Stimulated activated memory B cell treated with anti-CD40 and anti-IgM and Interleukin-4, amounts not matched to agents 10 μg/mL and 1 μg/mL and 100 μg/mL, for 72 hours (primary cell): Measurements from ENCODE around the gene RPL38.

Source experiments
- ATAC-seq: fragments of 150-1000 bp; cut with Tn5 transposase; 2 replicates; pipeline ENCODE4 v1.10.0; 2021
- H3K27ac Mint-ChIP-seq: one replicate; pipeline ENCODE4 v1.8.0; 2022; ENCODE audit warnings: mild to moderate bottlenecking, mixed read lengths
- H3K27me3 Mint-ChIP-seq: one replicate; pipeline ENCODE4 v1.8.0; 2022; ENCODE audit warnings: mixed read lengths
- H3K36me3 Mint-ChIP-seq: one replicate; pipeline ENCODE4 v1.8.0; 2022; ENCODE audit warnings: mixed read lengths
- H3K4me1 Mint-ChIP-seq: one replicate; pipeline ENCODE4 v1.8.0; 2022; ENCODE audit warnings: mixed read lengths
- H3K4me3 Mint-ChIP-seq: one replicate; pipeline ENCODE4 v1.8.0; 2022; ENCODE audit warnings: mild to moderate bottlenecking, moderate library complexity, mixed read lengths
- H3K9me3 Mint-ChIP-seq: one replicate; pipeline ENCODE4 v1.8.0; 2022; ENCODE audit warnings: mixed read lengths

RPL38 gene

DNA sequence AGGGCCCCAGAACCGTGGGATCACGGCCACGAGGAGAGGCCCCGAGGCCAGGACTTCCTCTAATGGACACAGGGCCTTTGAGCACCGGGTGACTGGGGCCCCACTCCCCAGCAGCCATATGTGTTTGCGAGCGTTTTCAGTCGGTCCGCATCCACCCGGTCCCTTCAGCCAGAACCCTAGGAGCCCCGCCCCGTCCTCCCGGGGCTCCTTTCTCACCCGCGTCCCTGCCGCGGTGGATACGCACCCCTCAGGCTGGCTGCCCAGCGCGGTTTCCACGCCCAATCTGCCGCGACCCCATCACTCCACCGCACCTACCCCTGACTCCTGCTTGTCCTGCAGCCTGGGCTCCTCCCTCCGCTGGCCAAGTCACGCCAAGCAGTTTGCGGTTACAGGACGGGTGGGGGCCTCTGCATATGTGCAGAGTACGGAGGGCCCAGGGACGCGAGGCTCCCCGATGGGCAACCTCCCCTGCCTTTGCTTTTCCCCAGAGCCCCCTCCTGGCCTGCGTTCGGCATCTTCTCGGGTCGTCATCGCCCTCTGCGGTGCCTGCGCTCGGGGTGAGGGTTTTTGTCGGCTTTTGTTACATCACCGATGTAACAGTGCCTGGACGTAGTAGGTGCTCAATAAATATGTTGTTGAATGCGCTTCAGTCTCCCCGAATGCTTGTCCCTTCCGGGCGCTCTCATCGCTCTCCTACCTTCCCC, 8.9 kb downstream of the RPL38 start:
- Mint-ChIP-seq H3K27me3 (no peaks in the 10 kb centered on the region), H3K4me1 (peaks cover 81% of the 10 kb centered on the region), H3K27ac (peak overlapping the region; percentile 69), H3K9me3 (no peaks in the 10 kb centered on the region), H3K36me3 (peaks cover 33% of the 10 kb centered on the region), H3K4me3 (peak overlapping the region; percentile 78)
- ATAC-seq: no peak

DNA sequence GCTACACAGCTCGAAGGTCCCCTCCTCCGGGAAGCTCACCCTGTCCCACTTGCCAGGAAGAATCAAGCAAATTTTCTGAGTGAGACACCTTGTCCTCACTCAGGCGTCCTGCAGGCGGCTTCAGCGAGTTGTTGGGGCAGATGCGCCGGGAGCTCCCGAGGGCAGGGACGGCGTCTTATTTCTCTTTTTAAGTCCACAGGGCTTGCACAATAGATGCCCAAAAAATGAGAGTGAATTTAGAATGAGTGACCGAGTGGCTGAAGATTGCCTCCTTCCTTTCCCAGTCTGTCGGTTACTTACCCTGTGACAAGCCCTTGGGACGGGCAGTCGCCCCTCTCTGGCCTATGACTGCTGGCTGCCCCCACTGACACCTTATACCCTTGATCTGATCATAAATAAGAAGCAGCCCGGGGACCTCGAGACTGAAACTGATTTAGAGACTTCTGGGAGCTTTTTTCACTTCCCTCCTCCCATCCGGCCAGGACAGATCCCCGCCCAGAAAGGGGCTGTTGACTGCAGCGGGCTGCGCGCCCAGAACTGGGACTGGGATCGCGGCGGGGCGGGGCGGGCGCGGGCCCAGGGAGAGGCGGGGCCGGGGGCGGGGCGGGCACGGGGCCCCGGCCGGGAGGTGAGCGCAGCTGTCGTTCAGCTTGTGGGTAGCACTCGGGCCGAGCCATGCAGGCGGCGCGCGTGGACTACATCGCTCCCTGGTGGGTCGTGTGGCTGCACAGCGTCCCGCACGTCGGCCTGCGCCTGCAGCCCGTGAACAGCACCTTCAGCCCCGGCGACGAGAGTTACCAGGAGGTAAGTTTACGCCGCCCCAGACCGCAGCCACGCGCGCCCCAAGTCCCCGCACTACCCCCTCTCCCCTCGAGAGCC, 9.7 kb downstream of the RPL38 start, which contains the start of gene TTYH2:
TSS of gene TTYH2 (plus strand) at position 659 of the 879 bp plus-strand sequence. CDS start at position 676, 17 bp downstream.
- H3K9me3 Mint-ChIP-seq: no peaks in the 10 kb centered on the region
- peak; percentile 88 for ATAC-seq
- H3K27me3 Mint-ChIP-seq: no peaks in the 10 kb centered on the region
- H3K4me1 Mint-ChIP-seq: peaks cover 75% of the 10 kb centered on the region
- H3K4me3 Mint-ChIP-seq: peak within 1 kb of the TSS; percentile 78
- H3K27ac Mint-ChIP-seq: peak within 1 kb of the TSS; percentile 69
- H3K36me3 Mint-ChIP-seq: peaks cover 28% of the 10 kb centered on the region

DNA sequence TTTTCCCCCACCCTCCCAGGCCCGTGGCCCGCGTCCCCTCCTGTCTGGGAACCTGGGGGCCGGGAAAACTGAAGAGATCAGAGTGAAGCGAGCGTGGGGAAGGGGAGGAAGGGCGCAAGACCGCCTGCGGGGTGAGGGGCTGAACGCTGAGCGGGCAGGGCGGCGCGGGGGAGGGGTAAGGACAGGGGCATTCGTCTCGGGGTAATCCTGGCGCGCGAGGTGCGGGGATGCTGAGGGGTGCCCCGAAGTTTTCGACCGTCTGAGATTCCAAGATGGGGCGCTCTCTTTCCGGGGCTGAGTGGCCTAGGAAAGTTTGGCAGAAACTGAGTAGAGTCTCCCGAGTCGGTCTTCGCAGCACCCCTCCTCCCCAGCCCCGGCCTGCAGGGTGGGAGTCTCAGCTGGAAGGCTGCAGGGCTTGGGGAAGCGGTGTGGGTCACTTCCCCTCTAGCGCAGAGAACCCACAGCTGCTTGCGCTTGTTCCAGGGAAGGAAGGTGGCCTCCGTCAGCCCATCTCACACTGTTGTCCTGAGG, 10.4 kb downstream of the RPL38 start:
- peak overlapping the region; percentile 69 for H3K27ac Mint-ChIP-seq
- peak overlapping the region; percentile 78 for H3K4me3 Mint-ChIP-seq
- H3K27me3 Mint-ChIP-seq: no peaks in the 10 kb centered on the region
- H3K9me3 Mint-ChIP-seq: no peaks in the 10 kb centered on the region
- H3K36me3 Mint-ChIP-seq: peaks cover 23% of the 10 kb centered on the region
- H3K4me1 Mint-ChIP-seq: peaks cover 69% of the 10 kb centered on the region
- ATAC-seq: no peak

DNA sequence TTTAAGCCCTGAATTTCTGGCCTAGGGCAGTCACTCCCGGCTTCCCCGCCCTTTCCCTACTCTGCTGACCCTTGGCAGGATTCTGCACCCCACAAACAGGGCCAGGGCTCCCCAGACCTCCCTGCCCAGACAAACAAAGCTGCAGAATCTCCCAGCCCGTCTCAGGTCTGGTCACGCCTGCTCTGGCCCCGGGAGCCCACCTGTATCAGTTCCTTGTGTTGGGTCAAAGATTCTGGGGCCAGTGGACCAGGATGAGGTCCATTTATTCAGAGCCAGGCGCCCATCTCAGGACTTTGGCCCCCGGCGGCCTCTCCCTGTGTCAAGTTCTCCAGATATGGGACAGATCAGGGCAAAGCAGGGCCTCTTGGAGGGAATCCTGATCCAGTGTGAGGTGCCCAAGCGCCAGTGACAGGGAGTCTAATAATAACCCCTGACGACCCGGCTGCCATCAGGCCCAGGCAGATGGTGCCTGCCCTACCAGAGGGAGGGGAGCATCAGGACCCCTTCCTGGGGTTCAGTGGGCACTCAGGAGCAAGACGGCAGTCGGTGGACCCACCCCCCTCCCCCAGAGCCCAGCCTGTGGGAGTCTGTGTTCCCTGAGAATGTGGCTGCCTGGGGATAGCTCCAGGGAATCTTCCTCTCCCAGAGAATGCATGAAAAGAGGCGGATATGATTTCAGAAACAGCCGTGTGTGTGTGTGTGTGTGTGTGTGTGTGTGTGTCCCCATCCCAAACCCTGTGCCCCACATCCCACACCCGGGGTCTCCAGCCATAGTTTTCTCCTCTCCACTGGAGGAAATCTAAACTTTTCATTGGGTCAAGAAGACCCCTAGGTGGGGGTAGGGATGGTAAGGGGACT, 11.2 kb downstream of the RPL38 start:
- Mint-ChIP-seq H3K9me3 (peaks cover 2% of the 10 kb centered on the region), H3K27ac (peak overlapping the region; percentile 69), H3K4me1 (peaks cover 65% of the 10 kb centered on the region), H3K27me3 (no peaks in the 10 kb centered on the region), H3K36me3 (peaks cover 20% of the 10 kb centered on the region), H3K4me3 (peak overlapping the region; percentile 78)
- ATAC-seq: no peak

DNA sequence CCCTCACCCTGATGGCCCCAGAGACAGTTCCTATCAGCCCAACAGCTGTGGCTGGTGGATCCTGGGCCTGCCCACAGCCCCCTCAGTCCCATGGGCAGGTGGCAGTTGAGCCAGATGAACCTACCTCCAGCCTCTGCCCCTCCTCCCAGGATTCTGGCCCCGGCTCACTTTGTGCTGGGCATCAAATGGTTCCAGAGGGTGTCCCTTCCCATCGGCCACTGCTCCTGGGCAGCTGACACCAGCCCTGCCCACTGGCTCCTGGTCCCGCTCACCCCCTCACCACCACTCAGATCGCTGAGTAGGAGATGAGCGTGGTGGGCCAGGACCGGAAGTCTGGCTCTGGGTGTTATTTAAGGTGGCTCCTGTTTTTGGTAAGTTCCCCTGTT, 11.9 kb downstream of the RPL38 start:
- ATAC-seq: no peak
- peaks cover 3% of the 10 kb centered on the region for H3K9me3 Mint-ChIP-seq
- no peak overlapping the region for H3K4me3 Mint-ChIP-seq
- no peak overlapping the region for H3K27ac Mint-ChIP-seq
- peaks cover 19% of the 10 kb centered on the region for H3K36me3 Mint-ChIP-seq
- H3K4me1 Mint-ChIP-seq: peaks cover 62% of the 10 kb centered on the region
- no peaks in the 10 kb centered on the region for H3K27me3 Mint-ChIP-seq

DNA sequence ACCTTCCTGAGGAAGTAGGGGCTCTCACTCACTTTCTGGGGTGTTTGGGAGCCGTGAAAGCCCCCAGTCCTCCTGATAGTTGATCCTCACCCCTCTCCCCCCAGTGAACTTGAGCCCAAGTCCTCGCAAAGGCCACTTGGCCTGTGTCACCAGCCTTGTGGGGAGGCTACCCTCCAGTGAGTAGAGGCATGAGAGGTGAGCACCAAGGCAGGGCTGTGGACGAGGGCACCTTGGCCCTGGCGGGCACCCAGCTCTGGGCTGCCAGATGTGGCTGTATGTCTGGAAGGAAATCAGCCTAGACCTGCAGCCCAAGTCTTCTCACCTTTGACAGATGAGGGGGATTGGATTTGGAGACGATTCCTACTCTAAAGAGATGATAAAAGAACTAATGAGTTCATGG, 13.0 kb downstream of the RPL38 start:
- Mint-ChIP-seq H3K36me3 (peaks cover 14% of the 10 kb centered on the region), H3K9me3 (peaks cover 3% of the 10 kb centered on the region), H3K4me1 (peaks cover 54% of the 10 kb centered on the region), H3K27me3 (no peaks in the 10 kb centered on the region), H3K27ac (no peak overlapping the region), H3K4me3 (no peak overlapping the region)
- no peak for ATAC-seq

DNA sequence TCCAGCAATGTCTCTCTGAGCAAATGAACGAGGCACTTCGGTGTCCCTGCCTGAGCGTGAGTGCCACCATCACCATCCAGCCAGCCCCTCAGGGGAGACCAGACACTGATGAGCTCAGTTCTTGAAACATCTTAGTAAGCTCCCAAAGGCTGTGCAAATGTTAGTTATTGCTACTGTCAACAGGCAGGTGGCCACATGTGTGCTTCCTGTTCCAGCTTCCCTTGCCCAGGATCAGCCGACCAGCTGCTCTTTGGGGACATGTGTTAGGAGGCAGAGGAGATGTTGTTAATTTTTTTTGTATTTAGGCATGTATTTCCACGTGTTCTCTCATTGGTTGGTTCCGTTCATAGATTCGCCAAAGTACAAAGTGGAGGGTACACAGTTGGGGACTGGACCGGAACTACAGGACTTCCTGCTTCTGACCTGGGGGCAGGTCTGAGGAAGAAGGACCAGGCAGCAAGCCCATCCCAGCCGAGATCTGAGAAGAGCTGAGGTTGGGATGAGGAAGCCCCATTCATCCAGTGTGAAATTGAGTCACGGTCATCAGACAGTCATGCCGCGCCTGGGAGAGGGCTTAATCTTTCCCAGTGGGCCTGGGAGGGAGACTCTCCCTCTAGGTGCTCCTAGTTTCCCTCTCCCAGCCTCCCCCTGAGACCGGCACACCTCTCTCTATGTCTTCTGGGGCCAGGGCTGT, 13.7 kb downstream of the RPL38 start:
- Mint-ChIP-seq H3K4me1 (peaks cover 47% of the 10 kb centered on the region), H3K4me3 (no peak overlapping the region), H3K9me3 (peaks cover 3% of the 10 kb centered on the region), H3K27ac (no peak overlapping the region), H3K27me3 (no peaks in the 10 kb centered on the region), H3K36me3 (peaks cover 14% of the 10 kb centered on the region)
- ATAC-seq: no peak

DNA sequence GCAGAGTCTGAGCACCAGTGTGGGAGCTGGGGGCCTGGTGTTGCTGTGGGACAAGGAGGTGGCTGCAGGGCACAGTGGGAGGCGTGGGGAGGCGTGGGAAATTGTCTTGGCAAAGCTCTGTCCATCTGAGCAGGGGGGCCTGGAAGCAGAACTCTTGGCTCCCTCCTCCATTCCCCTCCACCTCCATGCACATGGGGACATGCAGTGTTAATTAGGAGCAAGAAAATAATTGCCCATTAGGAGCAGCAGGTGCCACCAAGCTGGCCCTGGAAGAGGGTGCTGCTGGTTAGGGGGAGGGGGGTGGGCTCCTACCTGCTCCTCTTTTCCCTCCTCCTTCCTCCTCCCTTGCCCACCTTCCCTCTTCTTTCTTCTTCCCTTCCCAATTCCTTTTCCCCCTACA, 14.4 kb downstream of the RPL38 start:
- peaks cover 19% of the 10 kb centered on the region for H3K36me3 Mint-ChIP-seq

DNA sequence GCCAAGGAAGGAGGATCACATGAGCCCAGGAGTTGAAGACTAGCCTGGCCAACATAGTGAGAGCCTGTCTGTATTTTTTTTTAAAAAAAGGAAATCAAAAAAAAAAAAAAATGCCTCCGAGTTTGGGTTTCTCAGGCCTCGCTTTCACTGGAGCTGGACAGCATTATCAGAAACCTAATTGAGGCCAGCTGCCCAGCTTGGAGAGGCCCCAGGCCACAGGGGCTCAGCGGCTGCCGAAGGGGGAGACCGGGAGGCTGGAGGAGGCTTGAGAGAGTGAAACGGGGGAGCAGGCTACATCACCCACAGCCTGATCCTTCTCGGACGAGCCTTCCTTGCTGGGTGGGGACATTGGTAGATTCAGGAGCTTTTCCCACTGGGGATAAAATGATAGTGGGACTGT, 15.0 kb downstream of the RPL38 start:
- ATAC-seq: no peak
- H3K9me3 Mint-ChIP-seq: peaks cover 3% of the 10 kb centered on the region

More for the DNA sequence above, 14.4 kb downstream of the RPL38 start:
- Mint-ChIP-seq H3K27ac (no peak overlapping the region), H3K4me3 (no peak overlapping the region), H3K4me1 (peaks cover 40% of the 10 kb centered on the region), H3K27me3 (no peaks in the 10 kb centered on the region), H3K9me3 (peaks cover 3% of the 10 kb centered on the region)
- ATAC-seq: no peak

DNA sequence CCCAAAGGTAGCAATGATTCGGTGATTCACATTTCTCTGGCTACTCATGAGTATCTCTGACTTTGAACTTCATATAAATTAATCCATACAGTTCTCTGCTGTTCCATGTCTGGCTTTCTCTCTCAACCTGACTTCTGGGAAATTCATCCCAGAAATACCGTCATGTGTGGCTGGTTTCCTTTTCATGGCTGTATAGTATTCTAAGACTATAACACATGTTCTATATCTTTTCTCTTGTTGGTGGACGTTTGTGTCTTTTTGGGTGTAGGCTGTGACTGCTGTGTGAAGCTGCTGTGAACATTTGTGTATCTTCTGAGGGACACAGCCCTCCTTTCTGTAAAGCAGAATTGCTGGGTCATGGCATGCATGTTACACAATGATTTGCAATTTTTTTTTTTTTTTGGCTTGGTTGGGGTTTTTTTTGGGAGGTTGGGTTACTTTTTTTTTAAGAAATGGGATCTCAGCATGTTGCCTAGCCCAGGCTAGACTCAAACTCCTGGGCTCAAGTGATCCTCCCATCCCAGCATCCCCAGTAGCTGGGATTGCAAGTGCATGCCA, 16.2 kb downstream of the RPL38 start:
- Mint-ChIP-seq H3K4me1 (peaks cover 25% of the 10 kb centered on the region), H3K36me3 (peaks cover 29% of the 10 kb centered on the region), H3K27me3 (no peaks in the 10 kb centered on the region), H3K9me3 (peaks cover 3% of the 10 kb centered on the region), H3K27ac (no peak overlapping the region), H3K4me3 (no peak overlapping the region)
- no peak for ATAC-seq

More for the DNA sequence above, 15.0 kb downstream of the RPL38 start:
- no peak overlapping the region for H3K4me3 Mint-ChIP-seq
- H3K36me3 Mint-ChIP-seq: peaks cover 19% of the 10 kb centered on the region
- no peaks in the 10 kb centered on the region for H3K27me3 Mint-ChIP-seq
- H3K4me1 Mint-ChIP-seq: peaks cover 35% of the 10 kb centered on the region
- H3K27ac Mint-ChIP-seq: no peak overlapping the region

DNA sequence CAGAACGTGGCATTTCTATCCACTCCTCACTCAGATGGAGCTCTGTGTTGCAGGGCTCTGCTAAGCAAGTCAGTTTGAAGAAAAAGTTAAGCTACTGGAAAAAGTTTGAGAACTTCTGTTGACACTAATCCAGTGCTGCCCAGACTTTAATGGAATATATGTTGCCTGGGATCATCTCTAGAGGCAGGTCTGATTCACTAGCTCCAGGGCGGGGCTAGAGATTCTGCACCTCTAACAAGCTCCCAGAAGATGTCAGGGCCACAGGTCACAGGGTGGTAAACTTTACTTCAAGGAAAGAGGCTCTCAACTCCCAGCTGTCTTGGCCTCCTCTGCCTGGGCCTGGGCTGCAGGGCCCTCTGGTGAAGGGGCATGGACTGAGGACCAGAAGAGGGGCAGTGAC, 16.7 kb downstream of the RPL38 start:
- Mint-ChIP-seq H3K9me3 (peaks cover 3% of the 10 kb centered on the region), H3K4me3 (no peak overlapping the region), H3K36me3 (peaks cover 35% of the 10 kb centered on the region), H3K27ac (no peak overlapping the region), H3K27me3 (no peaks in the 10 kb centered on the region), H3K4me1 (peaks cover 19% of the 10 kb centered on the region)
- no peak for ATAC-seq

DNA sequence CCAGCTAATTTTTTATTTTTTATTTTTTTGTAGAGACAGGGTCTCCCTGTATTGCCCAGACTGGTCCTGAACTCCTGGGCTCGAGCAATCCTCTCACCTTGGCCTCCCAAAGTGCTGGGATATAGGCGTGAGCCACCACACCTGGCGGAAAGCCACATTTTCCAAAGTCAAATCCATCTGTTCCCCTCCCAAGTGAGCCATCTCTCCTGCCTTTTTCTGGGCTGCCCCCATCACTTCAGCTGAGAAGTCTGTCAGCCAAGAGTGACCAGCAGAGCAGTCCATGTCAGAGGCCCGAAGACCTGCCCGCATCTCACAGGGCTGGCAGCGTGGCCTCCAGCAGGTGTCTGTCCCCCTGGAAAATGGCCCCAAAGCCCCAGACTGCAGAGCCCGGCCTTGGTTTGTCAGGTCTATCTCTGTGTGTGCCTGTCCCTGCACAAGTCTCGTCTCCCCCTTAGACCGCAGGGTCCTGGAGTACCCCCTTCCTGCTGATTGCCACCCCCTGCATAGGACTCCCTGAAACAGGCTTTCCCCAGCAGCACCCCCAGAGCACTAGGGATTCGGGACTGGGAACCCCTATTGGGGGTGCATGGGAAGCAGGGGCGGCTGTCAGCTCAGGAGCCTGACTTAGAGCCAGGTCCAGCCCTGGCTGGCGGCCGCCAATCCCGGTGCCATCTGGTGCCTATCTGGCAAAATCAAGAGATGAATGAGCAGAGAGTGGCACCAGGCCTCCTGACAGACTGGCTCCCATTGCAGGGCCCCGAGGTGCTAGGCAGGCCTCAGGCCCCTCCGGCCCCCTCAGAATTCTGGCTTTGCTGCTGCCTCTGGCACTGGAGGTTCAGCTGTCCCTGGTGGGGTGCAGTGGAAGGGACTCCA, 17.7 kb downstream of the RPL38 start:
- H3K36me3 Mint-ChIP-seq: peaks cover 44% of the 10 kb centered on the region
- H3K4me3 Mint-ChIP-seq: no peak overlapping the region
- H3K27me3 Mint-ChIP-seq: no peaks in the 10 kb centered on the region
- no peak overlapping the region for H3K27ac Mint-ChIP-seq
- no peak for ATAC-seq
- H3K9me3 Mint-ChIP-seq: peaks cover 3% of the 10 kb centered on the region
- H3K4me1 Mint-ChIP-seq: peaks cover 9% of the 10 kb centered on the region

DNA sequence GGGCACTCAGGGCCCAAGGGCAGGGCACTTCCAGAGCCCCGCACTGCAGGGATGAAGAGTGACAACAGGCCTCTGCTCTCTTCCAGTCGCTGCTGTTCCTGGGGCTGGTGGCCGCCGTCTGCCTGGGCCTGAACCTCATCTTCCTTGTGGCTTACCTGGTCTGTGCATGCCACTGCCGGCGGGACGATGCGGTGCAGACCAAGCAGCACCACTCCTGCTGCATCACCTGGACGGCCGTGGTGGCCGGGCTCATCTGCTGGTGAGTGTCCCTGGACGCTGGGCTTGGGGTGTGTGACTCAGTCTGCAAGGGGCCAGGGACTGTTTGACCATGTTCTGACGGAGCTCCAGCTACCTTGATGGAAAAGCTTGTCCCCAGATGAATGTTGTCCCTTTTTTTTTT, 18.9 kb downstream of the RPL38 start:
- H3K27ac Mint-ChIP-seq: no peak overlapping the region
- H3K27me3 Mint-ChIP-seq: no peaks in the 10 kb centered on the region
- H3K4me3 Mint-ChIP-seq: no peak overlapping the region
- H3K9me3 Mint-ChIP-seq: peaks cover 3% of the 10 kb centered on the region
- H3K4me1 Mint-ChIP-seq: no peaks in the 10 kb centered on the region
- H3K36me3 Mint-ChIP-seq: peaks cover 41% of the 10 kb centered on the region
- no peak for ATAC-seq
